ENCODE results near the gene SOX18. TPM values are rescaled to one million over a fixed set of nuclear protein-coding genes. Genes with fewer than 3 reads are reported as not detected.

Gene SOX18
- total and polyA plus RNA-seq, 2 of the 13 experiments (the other 11 are each of a cell fraction or from before 2014, with no cell fraction given), result 1.6 to 1.9 TPM

DNA sequence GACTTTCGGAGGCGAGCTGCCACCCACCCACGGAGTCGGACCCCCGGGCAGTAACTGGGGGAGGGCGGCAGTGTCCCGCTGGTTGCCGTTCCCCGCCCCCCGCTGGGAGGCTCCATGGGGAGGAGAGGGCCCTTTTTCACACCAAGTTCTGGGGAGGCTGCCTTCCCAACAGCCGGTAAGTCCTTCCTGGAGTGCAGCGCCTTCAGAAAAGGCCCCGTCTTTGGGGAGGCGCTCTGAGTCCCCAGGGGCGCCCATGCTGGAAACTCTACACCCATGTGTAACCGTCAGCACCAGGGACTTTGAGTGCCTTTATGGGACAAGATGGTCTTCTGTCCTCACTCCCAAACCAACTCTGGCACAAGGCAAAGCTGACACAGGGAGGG is 430 bp upstream of the SOX18 start (continued):
- TF ChIP-seq, protein P1, sequence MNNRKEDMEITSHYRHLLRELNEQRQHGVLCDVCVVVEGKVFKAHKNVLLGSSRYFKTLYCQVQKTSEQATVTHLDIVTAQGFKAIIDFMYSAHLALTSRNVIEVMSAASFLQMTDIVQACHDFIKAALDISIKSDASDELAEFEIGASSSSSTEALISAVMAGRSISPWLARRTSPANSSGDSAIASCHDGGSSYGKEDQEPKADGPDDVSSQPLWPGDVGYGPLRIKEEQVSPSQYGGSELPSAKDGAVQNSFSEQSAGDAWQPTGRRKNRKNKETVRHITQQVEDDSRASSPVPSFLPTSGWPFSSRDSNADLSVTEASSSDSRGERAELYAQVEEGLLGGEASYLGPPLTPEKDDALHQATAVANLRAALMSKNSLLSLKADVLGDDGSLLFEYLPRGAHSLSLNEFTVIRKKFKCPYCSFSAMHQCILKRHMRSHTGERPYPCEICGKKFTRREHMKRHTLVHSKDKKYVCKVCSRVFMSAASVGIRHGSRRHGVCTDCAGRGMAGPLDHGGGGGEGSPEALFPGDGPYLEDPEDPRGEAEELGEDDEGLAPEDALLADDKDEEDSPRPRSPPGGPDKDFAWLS (CRISPR knock-in tag; IDR thresholded peaks at IDR 0.05; ENCODE audit: borderline replicate concordance), result 0 out of 2 replicates have a peak, but pooled peaks have one; percentile 65
- TF ChIP-seq KDM5A (IDR thresholded peaks at IDR 0.05; ENCODE audit: borderline replicate concordance, low read length) (no peak), MIXL1 (CRISPR knock-in tag; IDR thresholded peaks at IDR 0.05) (no peak), POGZ (CRISPR knock-in tag; IDR thresholded peaks at IDR 0.05) (peak; percentile 49; the same call in 1 of the 2 replicates), ZNF746 (CRISPR knock-in tag; IDR thresholded peaks at IDR 0.05) (0 out of 2 replicates have a peak, but pooled peaks have one; percentile 4), FOXP1 (IDR thresholded peaks at IDR 0.05) (no peak), FOXP1 (CRISPR knock-in tag; IDR thresholded peaks at IDR 0.05) (no peak), SP2 (CRISPR knock-in tag; IDR thresholded peaks at IDR 0.05) (no peak), XRCC5 (optimal IDR thresholded peaks at IDR 0.05; ENCODE audit: low read length) (peak; percentile 13), ZNF34 (CRISPR knock-in tag; IDR thresholded peaks at IDR 0.05; ENCODE audit: borderline replicate concordance) (peak; percentile 77; the same call in 1 of the 2 replicates), ZNF776 (CRISPR knock-in tag; IDR thresholded peaks at IDR 0.05) (0 out of 2 replicates have a peak, but pooled peaks have one; percentile 69), ZNF180 (CRISPR knock-in tag; IDR thresholded peaks at IDR 0.05; ENCODE audit: borderline replicate concordance, low read depth) (no peak), SRSF1 (optimal IDR thresholded peaks at IDR 0.05; ENCODE audit: low read depth, low read length) (peak; percentile 97), KMT2B (CRISPR knock-in tag; IDR thresholded peaks at IDR 0.05) (no peak), RARG (CRISPR knock-in tag; IDR thresholded peaks at IDR 0.05; ENCODE audit: low read depth) (no peak), RBAK (CRISPR knock-in tag; IDR thresholded peaks at IDR 0.05) (0 out of 2 replicates have a peak, but pooled peaks have one; percentile 5), CENPX (CRISPR knock-in tag; IDR thresholded peaks at IDR 0.05) (no peak), ESRRA (CRISPR knock-in tag; IDR thresholded peaks at IDR 0.05; ENCODE audit: low read depth) (no peak), MEIS1 (CRISPR knock-in tag; IDR thresholded peaks at IDR 0.05; ENCODE audit: borderline replicate concordance) (peak; percentile 49), ZFP62 (CRISPR knock-in tag; IDR thresholded peaks at IDR 0.05) (no peak), PCBP1 (IDR thresholded peaks at IDR 0.05; ENCODE audit: borderline replicate concordance, low read depth, low read length) (no peak)
- TF ChIP-seq, protein P2, sequence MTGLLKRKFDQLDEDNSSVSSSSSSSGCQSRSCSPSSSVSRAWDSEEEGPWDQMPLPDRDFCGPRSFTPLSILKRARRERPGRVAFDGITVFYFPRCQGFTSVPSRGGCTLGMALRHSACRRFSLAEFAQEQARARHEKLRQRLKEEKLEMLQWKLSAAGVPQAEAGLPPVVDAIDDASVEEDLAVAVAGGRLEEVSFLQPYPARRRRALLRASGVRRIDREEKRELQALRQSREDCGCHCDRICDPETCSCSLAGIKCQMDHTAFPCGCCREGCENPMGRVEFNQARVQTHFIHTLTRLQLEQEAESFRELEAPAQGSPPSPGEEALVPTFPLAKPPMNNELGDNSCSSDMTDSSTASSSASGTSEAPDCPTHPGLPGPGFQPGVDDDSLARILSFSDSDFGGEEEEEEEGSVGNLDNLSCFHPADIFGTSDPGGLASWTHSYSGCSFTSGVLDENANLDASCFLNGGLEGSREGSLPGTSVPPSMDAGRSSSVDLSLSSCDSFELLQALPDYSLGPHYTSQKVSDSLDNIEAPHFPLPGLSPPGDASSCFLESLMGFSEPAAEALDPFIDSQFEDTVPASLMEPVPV (CRISPR knock-in tag; IDR thresholded peaks at IDR 0.05), result no peak; the same call in 1 of the 2 replicates
- TF ChIP-seq, protein P3, sequence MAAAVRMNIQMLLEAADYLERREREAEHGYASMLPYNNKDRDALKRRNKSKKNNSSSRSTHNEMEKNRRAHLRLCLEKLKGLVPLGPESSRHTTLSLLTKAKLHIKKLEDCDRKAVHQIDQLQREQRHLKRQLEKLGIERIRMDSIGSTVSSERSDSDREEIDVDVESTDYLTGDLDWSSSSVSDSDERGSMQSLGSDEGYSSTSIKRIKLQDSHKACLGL (CRISPR knock-in tag; IDR thresholded peaks at IDR 0.05), result peak; percentile 28
- TF ChIP-seq, protein P4, sequence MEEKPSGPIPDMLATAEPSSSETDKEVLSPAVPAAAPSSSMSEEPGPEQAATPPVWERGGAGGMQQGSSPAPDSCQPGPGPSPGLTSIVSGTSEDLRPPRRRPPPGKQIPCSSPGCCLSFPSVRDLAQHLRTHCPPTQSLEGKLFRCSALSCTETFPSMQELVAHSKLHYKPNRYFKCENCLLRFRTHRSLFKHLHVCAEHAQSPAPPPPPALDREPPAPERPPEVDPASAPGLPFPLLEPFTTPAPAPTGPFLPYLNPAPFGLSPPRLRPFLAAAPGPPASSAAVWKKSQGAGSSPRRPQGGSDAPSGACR (CRISPR knock-in tag; IDR thresholded peaks at IDR 0.05), result 0 out of 2 replicates have a peak, but pooled peaks have one; percentile 11
- TF ChIP-seq, protein P5, sequence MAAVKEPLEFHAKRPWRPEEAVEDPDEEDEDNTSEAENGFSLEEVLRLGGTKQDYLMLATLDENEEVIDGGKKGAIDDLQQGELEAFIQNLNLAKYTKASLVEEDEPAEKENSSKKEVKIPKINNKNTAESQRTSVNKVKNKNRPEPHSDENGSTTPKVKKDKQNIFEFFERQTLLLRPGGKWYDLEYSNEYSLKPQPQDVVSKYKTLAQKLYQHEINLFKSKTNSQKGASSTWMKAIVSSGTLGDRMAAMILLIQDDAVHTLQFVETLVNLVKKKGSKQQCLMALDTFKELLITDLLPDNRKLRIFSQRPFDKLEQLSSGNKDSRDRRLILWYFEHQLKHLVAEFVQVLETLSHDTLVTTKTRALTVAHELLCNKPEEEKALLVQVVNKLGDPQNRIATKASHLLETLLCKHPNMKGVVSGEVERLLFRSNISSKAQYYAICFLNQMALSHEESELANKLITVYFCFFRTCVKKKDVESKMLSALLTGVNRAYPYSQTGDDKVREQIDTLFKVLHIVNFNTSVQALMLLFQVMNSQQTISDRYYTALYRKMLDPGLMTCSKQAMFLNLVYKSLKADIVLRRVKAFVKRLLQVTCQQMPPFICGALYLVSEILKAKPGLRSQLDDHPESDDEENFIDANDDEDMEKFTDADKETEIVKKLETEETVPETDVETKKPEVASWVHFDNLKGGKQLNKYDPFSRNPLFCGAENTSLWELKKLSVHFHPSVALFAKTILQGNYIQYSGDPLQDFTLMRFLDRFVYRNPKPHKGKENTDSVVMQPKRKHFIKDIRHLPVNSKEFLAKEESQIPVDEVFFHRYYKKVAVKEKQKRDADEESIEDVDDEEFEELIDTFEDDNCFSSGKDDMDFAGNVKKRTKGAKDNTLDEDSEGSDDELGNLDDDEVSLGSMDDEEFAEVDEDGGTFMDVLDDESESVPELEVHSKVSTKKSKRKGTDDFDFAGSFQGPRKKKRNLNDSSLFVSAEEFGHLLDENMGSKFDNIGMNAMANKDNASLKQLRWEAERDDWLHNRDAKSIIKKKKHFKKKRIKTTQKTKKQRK (IDR thresholded peaks at IDR 0.05; ENCODE audit: low read length), result no peak

Data from HepG2 (cell line).